Fibroblast of the conjunctiva (primary cell): ENCODE results near the gene PNPT1.
A peak's percentile ranks its signal among the peaks of the same experiment; 100 is the strongest.
"Not testable (repeated sequence)": the region's sequence is repeated elsewhere in the genome, so short reads cannot be mapped to it uniquely, and the experiment has no call there.

Experiments used
- DNase-seq: peaks from one replicate; pipeline ENCODE4 v3.0.0-alpha.2; 2010; ENCODE audit warnings: low read depth

Gene PNPT1

GRCh38 chr2:55596795-55597194 lies 96.8 kb downstream of the PNPT1 start:
- DNase-seq = not testable (repeated sequence)

DNA sequence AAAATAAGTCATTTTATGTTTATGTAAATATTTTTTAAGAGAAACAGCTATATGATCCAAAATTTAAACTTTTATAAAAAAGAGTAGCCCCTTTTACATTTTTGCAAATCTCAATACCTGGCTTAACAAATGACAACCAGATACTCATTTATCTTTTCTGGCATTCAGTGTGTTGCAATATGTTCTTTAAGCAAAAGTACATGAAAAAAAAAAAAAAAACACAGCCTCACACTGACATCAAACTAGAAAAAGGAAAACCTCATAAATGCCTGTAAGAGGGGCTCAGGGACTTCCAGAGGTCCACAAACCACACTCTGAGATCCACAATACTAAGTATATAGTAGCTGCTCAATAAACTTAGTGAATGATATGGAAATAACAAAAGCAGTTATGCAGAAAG lies 98.1 kb downstream of the PNPT1 start:
- DNase-seq = no peak

DNA sequence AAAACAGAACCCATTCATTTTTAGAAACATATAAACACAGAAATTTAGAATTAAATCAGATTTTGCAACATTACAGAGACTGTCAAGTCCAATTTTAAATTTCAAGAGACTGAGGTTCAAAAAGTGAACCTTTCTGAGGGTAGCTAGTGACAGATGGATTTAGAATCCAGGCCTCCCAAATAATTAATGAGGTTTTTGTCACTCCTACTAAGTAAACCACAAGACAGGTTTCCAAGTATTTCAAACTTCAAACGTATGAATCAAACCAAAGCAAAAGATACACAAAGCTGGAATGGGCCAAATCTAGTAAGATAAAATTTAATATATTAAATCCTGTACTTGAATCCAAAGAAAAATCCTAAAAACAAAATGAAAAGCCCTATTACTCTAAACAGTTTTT lies 101.5 kb downstream of the PNPT1 start:
- no peak for DNase-seq

GRCh38 chr2:55590810-55591440 lies 102.7 kb downstream of the PNPT1 start:
- DNase-seq = no peak

- DNase-seq = peak; percentile 69
Observed at GRCh38 chr2:55585451-55586080, 108.1 kb downstream of the PNPT1 start.
